ENCODE results near the gene TRIM4. TPM values are rescaled to one million over a fixed set of nuclear protein-coding genes. Genes with fewer than 3 reads are reported as not detected.

Gene TRIM4
- total and polyA plus RNA-seq, 2 donors (not counting 3 experiments of a cell fraction or from before 2014, with no cell fraction given): 13.0 to 22.1 TPM

DNA sequence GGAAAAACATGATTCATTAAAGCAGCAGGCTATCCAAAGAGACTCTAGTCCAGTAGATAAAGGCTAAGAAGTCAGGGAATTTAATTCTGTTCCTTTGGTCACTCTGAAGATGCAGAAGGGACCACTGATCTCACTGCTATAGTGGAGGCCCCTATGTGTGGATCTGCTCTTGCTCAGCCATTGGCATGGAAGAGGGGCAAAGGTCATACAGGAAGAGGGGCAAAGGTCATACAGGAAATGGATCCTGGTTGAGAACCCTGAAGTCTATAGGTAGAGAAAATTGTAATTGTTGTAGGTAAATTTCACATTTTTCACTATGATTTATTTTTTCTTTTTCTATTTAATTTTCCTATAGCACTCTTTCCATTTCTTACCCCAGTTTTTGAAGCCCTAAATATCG, 64.1 kb downstream of the TRIM4 start:
- no TSS peak for BruUV-seq (replicated peaks)
- DNase-seq (ENCODE audit: low read depth, low spot score) (no peak), FAIRE-seq (no peak)
- peaks cover 2 to 3% of the 10 kb centered on the region in 2 experiments for H3K27me3 ChIP-seq (ENCODE audit: control insufficient read depth in 2 of 2, insufficient read depth in 2 of 2, low read length in 2 of 2)
- H3K9me1 ChIP-seq (replicated peaks; ENCODE audit: control insufficient read depth, extremely low read depth, insufficient read depth, low read length): no peaks in the 10 kb centered on the region
- H3K9ac ChIP-seq (replicated peaks; ENCODE audit: extremely low read depth, insufficient read depth, low read length): no peak overlapping the region
- ChIA-PET CTCF (interaction anchor here (0.6 kb wide), 1 partner anchor 27 kb away, joined by 3 read pairs; the partner anchor contains the start of gene CYP3A43), POLR2A (no interaction called here)
- no peaks in the 10 kb centered on the region for H4K20me1 ChIP-seq (replicated peaks; ENCODE audit: control insufficient read depth, extremely low read depth, insufficient read depth, low read length)
- no peaks in the 10 kb centered on the region for H3K9me3 ChIP-seq (replicated peaks; ENCODE audit: control insufficient read depth, insufficient read depth, low read length)
- intact Hi-C loops (cut with micrococcal nuclease): no loop called here
- no peak overlapping the region for H3K4me2 ChIP-seq (ENCODE audit: insufficient read depth, low read length)
- H2AFZ ChIP-seq (ENCODE audit: low read depth, low read length): no peak overlapping the region
- no peak for TF ChIP-seq GATA2 (IDR thresholded peaks at IDR 0.05; ENCODE audit: insufficient read depth, insufficient read length, low read depth, low read length)
- no peak for TF ChIP-seq FOS (IDR thresholded peaks at IDR 0.05; ENCODE audit: borderline replicate concordance, insufficient read depth, low read length)
- no peak for TF ChIP-seq CTCF (IDR thresholded peaks at IDR 0.05; ENCODE audit: extremely low read depth in 1 of 2, insufficient read depth in 1 of 2, low read depth in 1 of 2, low read length in 2 of 2)
- no peak for TF ChIP-seq POLR2AphosphoS5 (IDR thresholded peaks at IDR 0.05; ENCODE audit: insufficient read depth, low read depth, low read length)
- no peak for TF ChIP-seq JUN (IDR thresholded peaks at IDR 0.05; ENCODE audit: borderline replicate concordance, insufficient read depth, insufficient read length, low read depth)
- TF ChIP-seq POLR2A (IDR thresholded peaks at IDR 0.05; ENCODE audit: low read depth, low read length): no peak
- TF ChIP-seq EZH2 (IDR thresholded peaks at IDR 0.05; ENCODE audit: borderline replicate concordance, low read depth, low read length, severe bottlenecking): no peak
- TF ChIP-seq, protein P1, sequence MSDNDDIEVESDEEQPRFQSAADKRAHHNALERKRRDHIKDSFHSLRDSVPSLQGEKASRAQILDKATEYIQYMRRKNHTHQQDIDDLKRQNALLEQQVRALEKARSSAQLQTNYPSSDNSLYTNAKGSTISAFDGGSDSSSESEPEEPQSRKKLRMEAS (IDR thresholded peaks at IDR 0.05; ENCODE audit: insufficient read depth, insufficient read length): no peak
- no peak for TF ChIP-seq MYC (IDR thresholded peaks at IDR 0.05; ENCODE audit: low read depth, low read length)
- H3K27ac ChIP-seq (ENCODE audit: insufficient read depth, low read depth, low read length): no peak overlapping the region
- no peaks in the 10 kb centered on the region for H3K4me1 ChIP-seq (ENCODE audit: control insufficient read depth, extremely low read depth, insufficient read depth, low read length)
- H3K36me3 ChIP-seq (ENCODE audit: control insufficient read depth in 2 of 2, extremely low read depth in 1 of 2, insufficient read depth in 2 of 2, low read length in 2 of 2): no peaks in the 10 kb centered on the region
- dilution Hi-C loops (cut with MboI; ENCODE audit: extremely low pct_ligation_motif_present, low sequenced_read_pairs): no loop called here
- no peak overlapping the region for H3K4me3 ChIP-seq (replicated peaks in 1 of 3; ENCODE audit: insufficient read depth in 1 of 3, low read depth in 1 of 3, low read length in 3 of 3)
- H3K79me2 ChIP-seq (ENCODE audit: control insufficient read depth, insufficient read depth, low read length): no peaks in the 10 kb centered on the region
